SK-N-SH (cell line): ENCODE results near the gene SNRNP35. TPM values are rescaled to one million over a fixed set of nuclear protein-coding genes. Genes with fewer than 3 reads are reported as not detected.

Experiments used
- CTCF ChIA-PET: fragments of 300-600, 350-600 bp; formaldehyde crosslinking; extraction: SDS; loops from one replicate; lab custom pipeline; 2021; lab: Yijun Ruan, JAX
- POLR2A ChIA-PET: fragments of 350-600 bp; sonication (Branson Sonifier 250); formaldehyde crosslinking; extraction: SDS; loops from one replicate; lab custom pipeline; 2020; ENCODE audit warnings: antibody characterized with exemption, inconsistent platforms; lab: Yijun Ruan, JAX
- DNase-seq: peaks from one replicate; pipeline ENCODE4 v3.0.0; 2012
- H2AFZ ChIP-seq: fragments of 200-600 bp; sonication (generic); 2 replicates; pipeline ENCODE4 v1.8.1; 2016; ENCODE audit warnings: antibody characterized with exemption, mild to moderate bottlenecking, low read depth
- H3F3A ChIP-seq: fragments of 200-600 bp; sonication (generic); replicated peaks from 2 replicates; pipeline ENCODE3; 2016; ENCODE audit warnings: antibody characterized with exemption, mild to moderate bottlenecking; ENCODE audit not compliant: insufficient read depth
- H3K27ac ChIP-seq, 2 experiments: fragments of 200-500 bp in 1 of 2; fragments of 200-600 bp in 1 of 2; sonication (Bioruptor generic) in 1 of 2; sonication (generic), shearing (Covaris generic) in 1 of 2; 2 replicates each; pipeline versions ENCODE4 v1.5.1 to v1.6.1; 2014 to 2016; ENCODE audit warnings: low read depth in 2 of 2, inconsistent platforms in 1 of 2, low read length in 1 of 2, mild to moderate bottlenecking in 1 of 2, mixed read lengths in 1 of 2
- H3K27me3 ChIP-seq: fragments of 200-600 bp; sonication (generic), shearing (Covaris generic); 2 replicates; pipeline ENCODE4 v1.6.1; 2016; ENCODE audit warnings: mixed run types; ENCODE audit not compliant: insufficient read depth
- H3K36me3 ChIP-seq, 2 experiments: fragments of 200-500 bp in 1 of 2; fragments of 200-600 bp in 1 of 2; sonication (Bioruptor generic) in 1 of 2; sonication (generic) in 1 of 2; replicated peaks in 1 of 2; 2 replicates each; pipeline versions ENCODE3 to v1.5.1; 2014 to 2016; ENCODE audit warnings: low read length in 1 of 2, mild to moderate bottlenecking in 1 of 2; ENCODE audit not compliant: insufficient read depth in 2 of 2, control insufficient read depth in 1 of 2
- H3K4me1 ChIP-seq, 2 experiments: fragments of 200-500 bp in 1 of 2; fragments of 200-600 bp in 1 of 2; sonication (Bioruptor generic) in 1 of 2; sonication (generic), shearing (Covaris generic) in 1 of 2; 2 replicates each; pipeline versions ENCODE4 v1.5.1 to v1.6.1; 2014 to 2016; ENCODE audit warnings: low read depth in 1 of 2, low read length in 1 of 2, mixed run types in 1 of 2; ENCODE audit not compliant: insufficient read depth in 2 of 2, control insufficient read depth in 1 of 2
- H3K4me2 ChIP-seq: fragments of 200-600 bp; sonication (generic), shearing (Covaris generic); 2 replicates; pipeline ENCODE4 v1.6.1; 2017; ENCODE audit warnings: mixed run types
- H3K4me3 ChIP-seq, 2 experiments: fragments of 200-500 bp in 1 of 2; fragments of 200-600 bp in 1 of 2; sonication (Bioruptor generic) in 1 of 2; sonication (generic), shearing (Covaris generic) in 1 of 2; 2 replicates each; pipeline versions ENCODE4 v1.5.1 to v1.8.1; 2014 to 2016; ENCODE audit warnings: low read depth in 2 of 2, inconsistent platforms in 1 of 2, low read length in 1 of 2, mild to moderate bottlenecking in 1 of 2, mixed read lengths in 1 of 2, moderate library complexity in 1 of 2
- H3K79me2 ChIP-seq: fragments of 200-600 bp; sonication (generic); 2 replicates; pipeline ENCODE4 v1.8.1; 2017; ENCODE audit warnings: mild to moderate bottlenecking; ENCODE audit not compliant: insufficient read depth
- H3K9ac ChIP-seq: fragments of 200-600 bp; sonication (generic); 2 replicates; pipeline ENCODE4 v1.6.1; 2017; ENCODE audit warnings: mixed run types
- H3K9me2 ChIP-seq: fragments of 200-600 bp; sonication (generic); 2 replicates; pipeline ENCODE4 v1.6.1; 2017; ENCODE audit warnings: mixed run types
- H3K9me3 ChIP-seq: fragments of 200-600 bp; sonication (generic); 2 replicates; pipeline ENCODE4 v1.6.1; 2017; ENCODE audit warnings: mixed run types, mild to moderate bottlenecking, moderate library complexity
- H4K20me1 ChIP-seq: fragments of 200-600 bp; sonication (generic); 2 replicates; pipeline ENCODE4 v1.6.1; 2017; ENCODE audit warnings: mild to moderate bottlenecking, mixed run types; ENCODE audit not compliant: insufficient read depth
- ELF1 ChIP-seq: IDR thresholded peaks from 2 replicates; pipeline ENCODE4 v1.4.0; 2012
- EZH2phosphoT487 ChIP-seq: fragments of 200-600 bp; sonication (generic); IDR thresholded peaks from 2 replicates; pipeline ENCODE4 v1.6.1; 2017; ENCODE audit warnings: low read depth, mixed run types, mild to moderate bottlenecking, antibody characterized with exemption, moderate library complexity, borderline replicate concordance
- FOSL2 ChIP-seq: IDR thresholded peaks from 2 replicates; pipeline ENCODE4 v1.4.0; 2012; ENCODE audit warnings: low read depth, mild to moderate bottlenecking, moderate library complexity, borderline replicate concordance
- GABPA ChIP-seq: IDR thresholded peaks from 2 replicates; pipeline ENCODE4 v1.4.0; 2012; ENCODE audit warnings: low read depth, mild to moderate bottlenecking
- JUND ChIP-seq: IDR thresholded peaks from 2 replicates; pipeline ENCODE4 v1.4.0; 2012
- MAX ChIP-seq: IDR thresholded peaks from 2 replicates; pipeline ENCODE4 v1.4.0; 2012; ENCODE audit warnings: low read depth
- MEF2A ChIP-seq: IDR thresholded peaks from 2 replicates; pipeline ENCODE4 v1.4.0; 2012; ENCODE audit warnings: low read depth, borderline replicate concordance
- MXI1 ChIP-seq: IDR thresholded peaks from 2 replicates; pipeline ENCODE4 v1.6.1; 2012; ENCODE audit warnings: mild to moderate bottlenecking, low read depth, low read length, improper control_type of control experiment
- NRF1 ChIP-seq: IDR thresholded peaks from 2 replicates; pipeline ENCODE4 v1.6.1; 2012; ENCODE audit warnings: low read depth, mild to moderate bottlenecking, low read length
- RCOR1 ChIP-seq: fragments of 150-350 bp; IDR thresholded peaks from 2 replicates; pipeline ENCODE4 v1.6.1; 2017; ENCODE audit warnings: antibody characterized with exemption, low read length
- REST ChIP-seq: IDR thresholded peaks from 2 replicates; pipeline ENCODE4 v1.6.1; 2012; ENCODE audit warnings: mild to moderate bottlenecking, low read depth, low read length, moderate library complexity
- RFX5 ChIP-seq: IDR thresholded peaks from 2 replicates; pipeline ENCODE4 v1.6.1; 2012; ENCODE audit warnings: mild to moderate bottlenecking, improper control_type of control experiment, low read length
- RXRA ChIP-seq: IDR thresholded peaks from 2 replicates; pipeline ENCODE4 v1.4.0; 2012; ENCODE audit warnings: low read depth, mild to moderate bottlenecking, borderline replicate concordance
- SMC3 ChIP-seq: IDR thresholded peaks from 2 replicates; pipeline ENCODE4 v1.6.1; 2012; ENCODE audit warnings: low read depth, low read length, improper control_type of control experiment
- TAF1 ChIP-seq: IDR thresholded peaks from 2 replicates; pipeline ENCODE4 v1.6.1; 2012; ENCODE audit warnings: low read depth, mild to moderate bottlenecking, low read length, moderate library complexity, borderline replicate concordance
- TCF12 ChIP-seq: IDR thresholded peaks from 2 replicates; pipeline ENCODE4 v1.4.0; 2012
- TEAD4 ChIP-seq: IDR thresholded peaks from 2 replicates; pipeline ENCODE4 v1.4.0; 2012; ENCODE audit warnings: mild to moderate bottlenecking, borderline replicate concordance; ENCODE audit not compliant: insufficient read depth
- YY1 ChIP-seq: IDR thresholded peaks from 2 replicates; pipeline ENCODE4 v1.4.0; 2012; ENCODE audit warnings: low read depth, mild to moderate bottlenecking
- WGBS: methylation state at CpG from one replicate; pipeline ENCODE4 v1.1.6; 2017; ENCODE audit warnings: low lambda C conversion rate; 5-methylcytosine and 5-hydroxymethylcytosine counted together
- polyA plus RNA-seq, 3 experiments: library from polyadenylated mRNA; depleted of rRNA; stranded (reverse); fragments of >200 nt; gene quantifications; 2 replicates each; pipeline ENCODE4 v1.2.3, GENCODE V29; 2012
- TF ChIP-seq, protein P1 (sequence below): fragments of 150-350 bp; IDR thresholded peaks from 2 replicates; pipeline ENCODE4 v1.6.1; 2017; ENCODE audit warnings: antibody characterized with exemption, low read length, low read depth, borderline replicate concordance

Gene SNRNP35
- polyA plus RNA-seq, 1 of the 3 experiments (the other 2 are of a cell fraction), result 13.1 TPM

DNA sequence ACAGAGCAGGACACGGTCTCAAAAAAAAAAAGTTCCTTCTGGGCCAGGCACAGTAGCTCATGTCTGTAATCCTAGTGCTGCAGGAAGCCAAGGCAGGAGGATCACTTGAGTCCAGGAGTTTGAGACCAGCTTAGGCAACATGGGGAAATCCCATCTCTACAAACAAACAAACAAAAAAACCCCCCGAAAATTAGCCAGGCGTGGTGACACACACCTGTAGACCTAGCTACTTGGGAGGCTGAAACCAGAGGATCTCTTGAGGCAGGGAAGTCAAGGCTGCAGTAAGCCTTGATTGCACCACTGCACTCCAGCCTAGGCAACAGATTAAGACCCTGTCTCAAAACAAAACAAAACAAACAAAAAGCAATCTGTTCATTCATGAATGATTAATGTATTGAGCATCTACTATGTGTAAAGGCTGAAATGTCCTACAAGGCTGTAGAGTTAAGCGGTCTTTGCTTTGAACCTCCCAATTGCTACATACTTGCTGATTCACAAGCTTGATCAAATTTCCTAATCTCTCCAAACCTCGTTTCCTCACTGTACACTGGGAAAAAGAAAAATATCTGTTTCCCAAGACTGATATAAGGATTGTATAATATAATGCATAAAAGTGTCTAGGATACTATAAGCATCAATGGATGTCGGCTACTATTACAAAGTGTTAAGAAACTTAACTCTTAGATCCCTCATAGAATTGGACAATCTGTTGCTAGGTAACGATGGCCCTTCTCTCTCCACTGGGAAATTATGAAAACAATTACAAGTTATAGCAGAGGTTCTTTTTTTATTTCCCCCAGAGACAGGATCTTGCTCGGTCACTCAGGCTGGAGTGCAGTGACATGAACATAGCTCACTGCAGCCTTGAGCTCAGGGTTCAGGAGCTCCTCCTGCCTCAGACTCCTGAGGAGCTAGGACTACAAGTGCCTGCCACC, 13.6 kb upstream of the SNRNP35 start:
- H3K4me2 ChIP-seq, result no peak overlapping the region
- no peak overlapping the region for H3K27ac ChIP-seq
- no peaks in the 10 kb centered on the region for H3K27me3 ChIP-seq
- no peak for DNase-seq
- no peak overlapping the region for H3K9ac ChIP-seq
- no peaks in the 10 kb centered on the region for H3K36me3 ChIP-seq
- no peaks in the 10 kb centered on the region for H3K9me2 ChIP-seq
- TF ChIP-seq MAX (no peak), EZH2phosphoT487 (no peak), NRF1 (no peak), MEF2A (no peak), YY1 (no peak), RCOR1 (no peak), ELF1 (no peak)
- WGBS, result 80% methylated on average over 8 of the region's 8 CpGs
- POLR2A ChIA-PET, result no interaction called here
- H2AFZ ChIP-seq, result no peak overlapping the region
- H3K79me2 ChIP-seq, result no peaks in the 10 kb centered on the region
- H3K9me3 ChIP-seq, result no peaks in the 10 kb centered on the region
- no peak overlapping the region for H3K4me3 ChIP-seq
- no peaks in the 10 kb centered on the region for H4K20me1 ChIP-seq
- H3K4me1 ChIP-seq, result peaks cover 0 to 2% of the 10 kb centered on the region in 2 experiments; a peak in 2 of 4 replicates
- no peaks in the 10 kb centered on the region for H3F3A ChIP-seq
- CTCF ChIA-PET, result interaction anchor here (1.1 kb wide), 1 partner anchor 9 kb away, joined by 3 read pairs; no protein-coding TSS in a partner anchor

DNA sequence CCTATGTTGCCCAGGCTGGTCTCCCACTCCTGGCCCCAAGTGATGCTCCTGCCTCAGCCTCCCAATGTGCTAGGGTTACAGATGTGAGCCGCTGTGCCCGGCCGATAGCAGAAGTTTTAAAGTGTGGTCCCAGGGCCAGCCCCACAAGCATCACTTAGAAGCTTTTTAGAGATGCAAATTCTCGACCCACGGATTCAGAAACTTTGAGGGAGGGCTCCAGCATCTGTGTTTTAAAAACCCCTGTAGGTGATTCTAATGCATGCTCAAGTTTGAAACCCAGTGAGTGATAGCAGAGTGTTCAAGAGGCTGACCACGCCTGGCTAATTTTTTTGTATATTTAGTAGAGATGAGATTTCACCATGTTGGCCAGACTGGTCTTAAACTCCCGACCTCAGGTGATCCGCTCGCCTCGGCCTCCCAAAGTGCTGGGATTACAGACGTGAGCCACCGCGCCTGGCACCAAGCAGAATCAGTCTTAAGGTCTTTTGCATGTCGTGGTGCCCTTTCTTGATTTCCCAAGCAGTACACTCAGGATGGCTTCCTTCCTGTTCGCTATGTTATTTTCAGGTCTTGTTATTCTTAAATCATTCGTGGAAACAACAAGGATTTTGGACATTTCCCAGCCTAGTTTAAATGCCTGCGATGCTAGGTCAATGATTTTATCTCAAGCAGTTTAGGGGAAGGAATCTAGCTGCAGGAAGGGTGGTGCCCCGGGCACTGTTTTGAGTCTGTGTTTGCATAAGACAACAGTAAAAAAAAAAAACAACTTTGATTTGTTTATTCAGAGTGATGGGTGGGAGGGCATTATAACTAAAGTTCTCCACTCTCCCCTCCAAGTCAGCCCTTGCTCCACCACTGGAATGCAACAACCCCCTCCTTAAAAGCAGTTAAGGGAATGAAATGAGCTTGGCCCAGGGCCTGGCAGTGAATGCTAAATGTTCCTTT, 12.3 kb upstream of the SNRNP35 start:
- 71% methylated on average over 18 of the region's 18 CpGs for WGBS
- no peaks in the 10 kb centered on the region for H3K27me3 ChIP-seq
- no peak for DNase-seq
- POLR2A ChIA-PET, result interaction anchor here (0.7 kb wide), 1 partner anchor 103 kb away, joined by 6 read pairs; no protein-coding TSS in a partner anchor
- H3K9ac ChIP-seq, result no peak overlapping the region; the same call in 1 of the 2 replicates
- H3K9me3 ChIP-seq, result no peaks in the 10 kb centered on the region
- no peaks in the 10 kb centered on the region for H3F3A ChIP-seq
- H4K20me1 ChIP-seq, result no peaks in the 10 kb centered on the region
- H3K4me1 ChIP-seq, result peaks cover 0 to 2% of the 10 kb centered on the region in 2 experiments; a peak in 2 of 4 replicates
- no peaks in the 10 kb centered on the region for H3K79me2 ChIP-seq
- H3K4me2 ChIP-seq, result peak overlapping the region; percentile 5; the same call in 1 of the 2 replicates
- peak overlapping the region; percentile 46 for H2AFZ ChIP-seq
- H3K36me3 ChIP-seq, result no peaks in the 10 kb centered on the region
- peak overlapping the region in 1 of 2 experiments; percentile 34; a peak in 2 of 4 replicates for H3K27ac ChIP-seq
- H3K9me2 ChIP-seq, result no peaks in the 10 kb centered on the region
- H3K4me3 ChIP-seq, result no peak overlapping the region
- CTCF ChIA-PET, result no interaction called here
- no peak for TF ChIP-seq TCF12
- TF ChIP-seq RCOR1, result no peak
- TF ChIP-seq GABPA, result no peak
- TF ChIP-seq MXI1, result no peak
- TF ChIP-seq TAF1, result no peak
- no peak for TF ChIP-seq EZH2phosphoT487
- no peak for TF ChIP-seq RXRA
- no peak for TF ChIP-seq JUND
- no peak for TF ChIP-seq TEAD4
- TF ChIP-seq, protein P1, sequence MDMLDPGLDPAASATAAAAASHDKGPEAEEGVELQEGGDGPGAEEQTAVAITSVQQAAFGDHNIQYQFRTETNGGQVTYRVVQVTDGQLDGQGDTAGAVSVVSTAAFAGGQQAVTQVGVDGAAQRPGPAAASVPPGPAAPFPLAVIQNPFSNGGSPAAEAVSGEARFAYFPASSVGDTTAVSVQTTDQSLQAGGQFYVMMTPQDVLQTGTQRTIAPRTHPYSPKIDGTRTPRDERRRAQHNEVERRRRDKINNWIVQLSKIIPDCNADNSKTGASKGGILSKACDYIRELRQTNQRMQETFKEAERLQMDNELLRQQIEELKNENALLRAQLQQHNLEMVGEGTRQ, result no peak
- no peak for TF ChIP-seq FOSL2
- TF ChIP-seq ELF1, result no peak
- TF ChIP-seq REST, result no peak
- no peak for TF ChIP-seq RFX5
- no peak for TF ChIP-seq SMC3
